GM18951 (cell line): ENCODE data around the gene UBE2U.

Experiments used
- POLR2A ChIP-seq: IDR thresholded peaks from 4 replicates; pipeline ENCODE4 v1.6.1; 2011; ENCODE audit warnings: mild to moderate bottlenecking; ENCODE audit not compliant: insufficient read length, insufficient read depth; ENCODE audit errors: extremely low read depth
- in situ Hi-C: fragments of 300-500 bp; cut with MboI; formaldehyde crosslinking; loops from one replicate; pipeline ENCODE4 v1.12.0; 2022; ENCODE audit warnings: low sequenced_read_pairs, mixed read lengths, inconsistent platforms; ENCODE audit not compliant: unreplicated experiment

UBE2U gene

DNA sequence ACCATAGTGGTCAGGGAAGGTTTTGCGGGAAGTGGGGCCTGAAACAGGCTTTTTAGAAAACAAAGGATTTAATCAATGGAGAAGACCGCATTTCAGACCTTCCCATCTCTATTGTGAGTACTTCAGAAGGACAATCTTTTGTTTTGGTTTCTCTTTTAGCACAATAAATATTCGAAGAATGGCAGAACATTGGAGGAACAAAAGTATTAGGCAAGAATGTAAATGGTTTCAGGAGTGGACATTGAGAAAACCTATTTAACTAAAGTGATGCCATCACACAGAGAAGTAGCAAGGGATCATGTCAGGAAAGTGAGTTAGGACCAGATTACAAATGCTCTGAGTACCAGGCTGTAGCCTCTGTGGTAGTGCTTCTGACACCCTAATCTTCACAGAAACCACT lies 26.8 kb upstream of the UBE2U start:
- in situ Hi-C loops, result no loop called here
- no peak for TF ChIP-seq POLR2A

- no peak for TF ChIP-seq POLR2A
- in situ Hi-C loops, result no loop called here
Measured at GRCh38 chr1:64179588-64179987, 23.8 kb upstream of the UBE2U start.

DNA sequence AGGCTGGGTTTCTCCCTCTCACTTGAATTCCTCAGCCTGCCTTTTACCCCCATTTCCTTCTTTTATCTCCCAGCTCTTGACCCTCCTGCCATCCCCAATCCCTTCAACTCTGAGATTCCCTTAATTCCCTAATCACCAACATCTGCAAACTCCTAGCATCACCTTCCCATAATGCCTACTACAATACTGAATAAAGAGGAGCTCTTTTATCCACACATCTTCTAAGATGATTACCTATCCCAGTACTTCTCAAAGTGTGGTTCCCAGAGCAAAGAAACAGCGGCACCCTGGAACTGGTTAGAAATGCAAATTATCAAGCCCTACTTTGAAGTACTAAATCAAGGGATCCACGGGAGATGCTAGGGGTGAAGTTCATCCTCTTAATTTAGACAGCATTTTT lies 21.2 kb upstream of the UBE2U start:
- in situ Hi-C loops, result no loop called here
- TF ChIP-seq POLR2A, result no peak

DNA sequence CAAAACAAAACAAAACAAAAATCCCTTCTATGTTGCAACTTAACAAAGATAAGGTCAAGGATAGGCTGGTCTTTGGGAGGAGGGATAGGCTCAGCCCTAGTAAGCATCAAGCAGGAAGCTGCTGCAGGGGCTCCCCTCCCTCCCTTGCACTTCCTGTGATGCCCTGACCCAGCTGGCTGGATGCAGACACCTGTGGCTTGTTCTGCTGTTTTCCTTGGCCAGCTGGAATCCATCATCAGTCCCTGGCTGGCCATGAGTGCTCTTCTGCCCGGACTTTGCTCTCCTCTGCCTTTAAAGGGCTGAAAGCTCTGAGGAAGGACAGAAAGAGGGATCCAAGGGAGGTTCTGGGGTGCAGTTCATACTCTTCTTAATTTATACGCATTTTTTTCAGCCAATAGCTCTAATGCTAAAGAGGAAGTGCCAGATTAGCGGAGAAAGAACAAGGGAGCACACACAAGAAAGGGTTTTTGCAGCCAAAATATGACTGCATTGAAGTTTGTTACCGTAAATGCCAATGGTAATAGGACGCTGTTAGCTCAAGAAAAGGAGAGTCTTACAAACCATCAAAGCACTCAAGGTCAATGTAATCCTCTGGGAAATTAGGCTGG lies 19.9 kb upstream of the UBE2U start:
- TF ChIP-seq POLR2A, result no peak
- in situ Hi-C loops, result no loop called here

GRCh38 chr1:64184003-64184440 lies 19.4 kb upstream of the UBE2U start:
- in situ Hi-C loops, result no loop called here
- no peak for TF ChIP-seq POLR2A

DNA sequence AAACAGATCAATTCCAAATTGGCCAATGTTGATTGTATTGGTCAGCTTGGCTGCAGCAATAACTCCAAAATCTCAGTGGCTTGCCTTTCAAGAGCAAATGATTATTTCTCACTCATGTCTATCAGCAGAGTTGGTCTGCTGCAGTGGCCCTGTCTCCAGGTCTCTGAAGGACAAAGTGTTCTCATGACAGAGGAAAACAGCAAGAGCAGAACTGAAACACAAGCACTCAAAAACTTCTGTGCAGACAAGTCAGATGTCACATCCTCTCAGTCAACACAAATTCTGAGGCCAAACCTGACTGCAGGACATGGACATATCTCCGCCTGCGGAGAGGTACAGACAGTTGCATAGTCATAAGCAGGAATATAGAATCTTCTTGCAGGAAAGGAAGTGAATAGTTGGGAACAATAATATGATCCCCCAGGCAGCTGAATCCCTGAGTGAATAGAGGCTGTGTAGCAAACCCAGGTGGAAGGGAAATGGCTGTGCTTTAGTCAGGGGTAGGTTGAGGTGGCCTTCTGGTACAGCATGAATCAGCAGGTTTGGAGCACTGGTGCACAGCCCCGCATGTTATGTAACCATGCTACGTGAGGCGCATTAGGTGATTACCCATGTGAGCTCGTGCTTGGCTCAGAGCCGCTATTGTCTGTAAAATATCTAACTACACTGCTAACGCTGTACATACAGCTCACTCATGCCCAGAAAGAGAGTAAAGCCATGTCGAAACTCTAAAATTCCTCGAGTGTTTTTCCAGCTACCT lies 17.1 kb upstream of the UBE2U start:
- in situ Hi-C loops, result no loop called here
- no peak for TF ChIP-seq POLR2A

- in situ Hi-C loops, result no loop called here
- TF ChIP-seq POLR2A, result no peak
Measured at GRCh38 chr1:64186898-64187280, 16.5 kb upstream of the UBE2U start.

- no peak for TF ChIP-seq POLR2A
- in situ Hi-C loops, result no loop called here
Measured at GRCh38 chr1:64187646-64188045, 15.8 kb upstream of the UBE2U start.

DNA sequence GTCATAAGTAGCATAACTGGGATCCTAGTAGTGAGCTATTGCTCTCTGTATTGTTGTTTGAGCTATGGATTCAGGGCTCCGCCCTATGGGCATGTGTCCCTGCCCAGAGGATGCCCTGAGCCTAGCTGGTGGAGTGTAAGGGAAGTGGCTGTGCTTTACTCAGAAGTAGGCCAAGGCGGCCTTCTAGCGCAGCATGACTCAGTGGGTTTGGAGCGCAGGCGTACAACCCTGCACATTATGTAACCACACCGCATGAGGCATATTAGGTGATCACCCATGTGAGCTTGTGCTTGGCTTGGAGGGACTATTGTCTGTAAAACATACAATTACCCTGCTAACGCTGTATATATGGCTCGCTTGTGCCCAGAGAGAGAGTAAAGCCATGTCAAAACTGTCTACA lies 11.1 kb upstream of the UBE2U start:
- TF ChIP-seq POLR2A, result no peak
- in situ Hi-C loops, result no loop called here

DNA sequence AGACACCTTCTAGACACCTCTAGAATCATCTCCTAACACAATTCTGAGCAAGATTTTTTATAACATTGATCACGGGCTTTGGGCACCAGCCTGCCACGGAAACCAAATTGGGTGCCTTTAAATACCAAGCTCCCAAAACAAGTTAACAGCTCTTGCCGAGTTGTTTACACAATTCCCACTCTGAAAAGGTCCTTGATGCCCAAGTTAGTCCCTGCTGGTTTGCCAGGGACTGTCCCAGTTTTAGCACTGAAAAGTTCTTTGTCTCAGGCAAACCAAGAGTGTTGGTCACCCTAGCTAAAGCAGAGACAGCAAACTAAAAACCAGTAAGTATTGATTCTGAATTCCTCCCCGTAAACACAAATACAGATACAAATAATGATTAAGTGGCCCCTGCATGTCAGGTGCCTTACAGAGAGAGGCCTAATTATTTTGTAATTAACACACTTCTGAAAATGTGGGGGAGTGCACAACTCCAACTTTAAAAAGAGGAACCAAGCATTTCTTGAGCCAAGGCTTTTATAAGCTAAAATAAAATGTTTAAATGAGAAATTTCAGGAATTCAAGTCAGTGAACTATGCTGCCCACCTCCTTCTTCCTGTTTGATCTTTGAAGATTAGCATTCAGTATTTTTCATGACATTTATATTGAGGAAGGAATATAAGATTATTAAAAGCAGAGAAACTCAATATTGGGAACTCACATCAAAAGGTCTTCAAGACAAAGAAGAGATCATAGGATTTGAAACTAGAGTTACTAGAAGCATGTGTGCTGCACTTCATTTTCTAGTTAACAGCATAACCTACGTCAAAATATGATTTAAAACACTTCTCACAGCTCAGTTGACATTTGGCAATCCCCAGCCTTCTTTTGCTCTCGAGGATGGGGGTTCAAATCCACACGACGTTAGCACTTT lies 9.0 kb upstream of the UBE2U start:
- in situ Hi-C loops, result no loop called here
- no peak for TF ChIP-seq POLR2A

DNA sequence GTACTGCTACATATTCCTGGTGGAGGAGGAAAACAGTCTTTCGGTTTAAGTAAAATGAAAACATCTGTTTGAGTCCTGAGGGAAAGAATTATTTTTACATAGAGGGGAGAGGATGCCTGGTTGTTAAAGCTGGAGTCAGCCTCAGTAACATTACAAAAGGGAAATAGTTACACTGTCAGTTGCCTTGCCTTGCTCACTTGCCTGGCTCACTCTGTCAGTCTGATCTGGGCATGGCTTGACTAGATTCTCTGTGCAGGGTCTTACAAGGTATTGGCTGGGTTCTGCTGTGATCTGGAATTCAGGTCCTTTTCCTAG lies 8.4 kb upstream of the UBE2U start:
- TF ChIP-seq POLR2A, result no peak
- in situ Hi-C loops, result no loop called here

GRCh38 chr1:64196074-64196870 lies 7.2 kb upstream of the UBE2U start:
- TF ChIP-seq POLR2A, result no peak
- in situ Hi-C loops, result no loop called here

DNA sequence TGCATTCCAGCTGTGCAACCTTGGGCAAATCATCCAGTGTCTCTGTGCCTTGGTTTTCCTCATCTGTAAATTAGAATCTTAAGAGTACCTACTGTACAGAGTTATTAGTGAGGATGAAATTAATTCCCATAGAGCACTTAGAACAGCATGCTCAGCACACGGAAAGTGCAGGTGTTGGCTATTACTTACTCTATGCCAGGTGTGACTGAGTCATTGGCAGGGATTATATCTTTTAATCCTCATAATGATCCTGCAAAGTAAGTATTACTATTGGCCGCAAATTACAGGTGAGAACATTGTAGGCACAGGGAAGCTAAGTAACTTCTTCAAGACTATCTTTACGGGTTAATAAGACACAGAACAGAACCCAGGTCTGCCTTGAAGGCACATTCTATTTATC lies 6.3 kb upstream of the UBE2U start:
- in situ Hi-C loops, result no loop called here
- no peak for TF ChIP-seq POLR2A
